ENCODE results near the gene DTHD1. TPM values are rescaled to one million over a fixed set of nuclear protein-coding genes. Genes with fewer than 3 reads are reported as not detected.

Gene DTHD1
- total and polyA plus RNA-seq, 2 of the 8 experiments (the other 6 are each of a cell fraction or from before 2014, with no cell fraction given), result not detected

DNA sequence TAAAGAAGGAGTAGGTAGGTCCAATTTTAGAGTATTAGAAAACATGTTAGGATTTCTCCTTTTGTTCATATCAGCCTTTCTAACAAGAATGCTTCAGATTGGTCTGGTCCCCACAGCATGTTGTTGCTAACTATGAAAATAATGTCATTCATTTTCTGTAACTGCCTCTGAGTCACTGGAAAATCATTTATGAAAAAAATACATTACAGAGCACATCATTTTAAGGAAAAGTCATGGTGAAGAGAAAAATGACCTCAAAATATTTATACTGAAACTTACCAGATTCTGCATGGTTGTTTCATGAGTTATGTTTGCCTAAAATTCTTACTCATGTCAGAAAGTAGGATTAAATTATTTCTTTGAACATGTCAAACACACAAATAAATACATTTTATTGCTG, 35.2 kb downstream of the DTHD1 start:
- FAIRE-seq, result no peak
- no peak overlapping the region for H3K4me3 ChIP-seq (ENCODE audit: extremely low read depth in 1 of 4, insufficient read depth in 2 of 4, low read depth in 3 of 4, low read length in 4 of 4)
- no peak for DNase-seq (ENCODE audit: low read depth in 1 of 2, low spot score in 2 of 2)
- H3K4me2 ChIP-seq (ENCODE audit: insufficient read depth in 1 of 2, low read depth in 2 of 2, low read length in 2 of 2), result no peak overlapping the region
- no peaks in the 10 kb centered on the region for H3K9me3 ChIP-seq (ENCODE audit: insufficient read depth in 2 of 2, low read depth in 1 of 2, low read length in 1 of 2)
- no peak overlapping the region for H2BK5ac ChIP-seq (ENCODE audit: low read depth, low read length)
- H3K4ac ChIP-seq (replicated peaks; ENCODE audit: insufficient read length, low read depth, low read length), result no peak overlapping the region
- CTCF ChIA-PET (ENCODE audit: partially characterized antibody), result no interaction called here
- H4K20me1 ChIP-seq (replicated peaks in 1 of 2; ENCODE audit: control insufficient read depth in 1 of 2, insufficient read depth in 2 of 2, low read length in 2 of 2), result no peaks in the 10 kb centered on the region
- H2BK120ac ChIP-seq (replicated peaks; ENCODE audit: low read depth, low read length), result no peak overlapping the region
- H2BK20ac ChIP-seq (ENCODE audit: low read length), result no peak overlapping the region
- no peaks in the 10 kb centered on the region for H3K36me3 ChIP-seq (ENCODE audit: control insufficient read depth in 2 of 4, insufficient read depth in 4 of 4, low read length in 3 of 4)
- no peaks in the 10 kb centered on the region for H3K4me1 ChIP-seq (replicated peaks in 1 of 4; ENCODE audit: control insufficient read depth in 3 of 4, insufficient read depth in 4 of 4, low read length in 3 of 4)
- POLR2A ChIA-PET (ENCODE audit: partially characterized antibody), result no interaction called here
- H3K23ac ChIP-seq (ENCODE audit: insufficient read length), result no peak overlapping the region
- H3K56ac ChIP-seq (replicated peaks; ENCODE audit: insufficient read length, low read depth, low read length), result no peak overlapping the region
- no peak overlapping the region for H4K8ac ChIP-seq (ENCODE audit: extremely low read depth, insufficient read depth, low read length)
- no peaks in the 10 kb centered on the region for H3K27me3 ChIP-seq (replicated peaks in 1 of 4; ENCODE audit: control insufficient read depth in 3 of 4, extremely low read depth in 1 of 4, insufficient read depth in 3 of 4, low read length in 3 of 4)
- H4K91ac ChIP-seq (replicated peaks; ENCODE audit: insufficient read length, low read length), result no peak overlapping the region
- no peak overlapping the region for H3K27ac ChIP-seq (ENCODE audit: low read depth, low read length)
- H2BK12ac ChIP-seq (ENCODE audit: low read depth, low read length), result no peak overlapping the region
- H2AK5ac ChIP-seq (ENCODE audit: low read depth, low read length), result no peak overlapping the region
- no peak overlapping the region for H2AFZ ChIP-seq (ENCODE audit: low read length)
- no peak overlapping the region for H3K9ac ChIP-seq (replicated peaks in 1 of 4; ENCODE audit: extremely low read depth in 1 of 4, low read depth in 3 of 4, low read length in 3 of 4)
- no peak overlapping the region for H4K5ac ChIP-seq (ENCODE audit: insufficient read length, low read depth, low read length)
- no peaks in the 10 kb centered on the region for H3K79me1 ChIP-seq (ENCODE audit: low read depth, low read length)
- no peaks in the 10 kb centered on the region for H3K23me2 ChIP-seq (ENCODE audit: low read depth, low read length)
- H3K14ac ChIP-seq (ENCODE audit: insufficient read length), result no peak overlapping the region
- H2BK15ac ChIP-seq (ENCODE audit: low read length), result no peak overlapping the region
- H3K18ac ChIP-seq (ENCODE audit: extremely low read depth, low read length), result no peak overlapping the region
- no peaks in the 10 kb centered on the region for H3K79me2 ChIP-seq (ENCODE audit: control insufficient read depth in 1 of 2, insufficient read depth in 2 of 2, low read length in 2 of 2)
- no peak for TF ChIP-seq NANOG (IDR thresholded peaks at IDR 0.05; ENCODE audit: insufficient read depth, low read depth, low read length, poor library complexity, severe bottlenecking)
- no peak for TF ChIP-seq BCL11A (IDR thresholded peaks at IDR 0.05; ENCODE audit: low read depth in 2 of 2, low read length in 2 of 2)
